Endothelial cell of umbilical vein (primary cell): Measurements from ENCODE around the gene MRPL21.

Experiments
- EZH2 ChIP-seq: IDR thresholded peaks from 2 replicates; pipeline ENCODE4 v1.6.1; 2012; ENCODE audit warnings: borderline replicate concordance, low read depth, mild to moderate bottlenecking, moderate library complexity, low read length, inconsistent platforms; ENCODE audit not compliant: severe bottlenecking
- MYC ChIP-seq: IDR thresholded peaks from one replicate; pipeline ENCODE4 v1.6.1; 2011; ENCODE audit warnings: mild to moderate bottlenecking, low read depth, low read length
- POLR2A ChIP-seq: IDR thresholded peaks from 2 replicates; pipeline ENCODE4 v1.6.1; 2012; ENCODE audit warnings: low read depth, mild to moderate bottlenecking, control low read depth, low read length
- TF ChIP-seq, protein P1 (sequence below), 2 donors: IDR thresholded peaks; 1 replicate in 1 of 2; 2 replicates in 1 of 2; pipeline ENCODE4 v1.5.1; 2011; ENCODE audit warnings: low read length in 2 of 2, mild to moderate bottlenecking in 2 of 2, moderate library complexity in 2 of 2, control low read depth in 1 of 2, inconsistent platforms in 1 of 2, low read depth in 1 of 2; ENCODE audit not compliant: insufficient read depth in 1 of 2; ENCODE audit errors: extremely low read depth in 1 of 2

DNA sequence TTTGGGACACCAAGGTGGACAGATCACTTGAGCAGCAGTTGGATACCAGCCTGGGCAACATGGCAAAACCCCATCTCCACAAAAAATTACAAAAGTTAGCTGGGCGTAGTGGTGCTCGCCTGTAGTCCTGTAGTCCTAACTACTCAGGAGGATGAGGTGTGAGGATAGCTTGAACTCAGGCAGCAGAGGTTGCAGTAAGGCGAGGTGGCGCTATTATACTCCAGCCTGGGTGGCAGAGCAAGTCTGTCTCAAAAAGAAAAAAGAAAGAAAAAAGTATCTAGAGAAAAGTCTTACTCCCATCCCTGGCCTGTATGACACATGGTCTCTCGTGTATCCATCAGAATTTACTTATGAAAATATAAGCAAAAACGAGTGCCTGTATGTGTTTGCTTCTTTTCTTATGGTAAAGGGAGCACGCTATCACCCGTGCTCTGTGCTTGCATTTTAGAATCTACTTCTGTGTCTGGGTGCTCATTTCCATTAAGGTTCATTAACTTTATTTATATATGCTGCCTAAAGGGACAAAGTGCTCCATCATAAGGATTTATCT is 46.5 kb downstream of the MRPL21 start:
- TF ChIP-seq, protein P1, sequence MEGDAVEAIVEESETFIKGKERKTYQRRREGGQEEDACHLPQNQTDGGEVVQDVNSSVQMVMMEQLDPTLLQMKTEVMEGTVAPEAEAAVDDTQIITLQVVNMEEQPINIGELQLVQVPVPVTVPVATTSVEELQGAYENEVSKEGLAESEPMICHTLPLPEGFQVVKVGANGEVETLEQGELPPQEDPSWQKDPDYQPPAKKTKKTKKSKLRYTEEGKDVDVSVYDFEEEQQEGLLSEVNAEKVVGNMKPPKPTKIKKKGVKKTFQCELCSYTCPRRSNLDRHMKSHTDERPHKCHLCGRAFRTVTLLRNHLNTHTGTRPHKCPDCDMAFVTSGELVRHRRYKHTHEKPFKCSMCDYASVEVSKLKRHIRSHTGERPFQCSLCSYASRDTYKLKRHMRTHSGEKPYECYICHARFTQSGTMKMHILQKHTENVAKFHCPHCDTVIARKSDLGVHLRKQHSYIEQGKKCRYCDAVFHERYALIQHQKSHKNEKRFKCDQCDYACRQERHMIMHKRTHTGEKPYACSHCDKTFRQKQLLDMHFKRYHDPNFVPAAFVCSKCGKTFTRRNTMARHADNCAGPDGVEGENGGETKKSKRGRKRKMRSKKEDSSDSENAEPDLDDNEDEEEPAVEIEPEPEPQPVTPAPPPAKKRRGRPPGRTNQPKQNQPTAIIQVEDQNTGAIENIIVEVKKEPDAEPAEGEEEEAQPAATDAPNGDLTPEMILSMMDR (IDR thresholded peaks at IDR 0.05; ENCODE audit: extremely low read depth in 1 of 2, insufficient read depth in 1 of 2, low read depth in 1 of 2, low read length in 2 of 2), result no peak
- TF ChIP-seq POLR2A (no peak), EZH2 (no peak), MYC (no peak)
